H1 (cell line): ENCODE measurements around the gene SIMC1. TPM values are rescaled to one million over a fixed set of nuclear protein-coding genes. Genes with fewer than 3 reads are reported as not detected.
"Not testable (repeated sequence)": the region's sequence is repeated elsewhere in the genome, so short reads cannot be mapped to it uniquely, and the experiment has no call there.

Experiments
- CTCF ChIA-PET: fragments of 300-600 bp; sonication (Branson Sonifier 250); formaldehyde crosslinking; loops from one replicate; lab custom pipeline; 2021; ENCODE audit not compliant: partially characterized antibody; lab: Charles Lee
- POLR2A ChIA-PET: fragments of 300-600 bp; sonication (Branson Sonifier 250); formaldehyde crosslinking; loops from one replicate; lab custom pipeline; 2021; ENCODE audit warnings: inconsistent platforms; ENCODE audit not compliant: partially characterized antibody; lab: Charles Lee
- DNase-seq, 2 experiments: peaks; one replicate each; pipeline versions ENCODE4 v3.0.0 to v3.0.0-alpha.2; 2010 to 2022; ENCODE audit warnings: low spot score in 2 of 2, low read depth in 1 of 2, mixed read lengths in 1 of 2
- FAIRE-seq: peaks from 2 replicates; lab custom pipeline; 2011; peaks lifted over from hg19 to GRCh38; lab: Jason Lieb, UNC
- H2AFZ ChIP-seq: 2 replicates; pipeline ENCODE4 v1.8.1; 2012; ENCODE audit warnings: low read length, inconsistent platforms
- H2AK5ac ChIP-seq: 2 replicates; pipeline ENCODE4 v1.6.1; 2013; ENCODE audit warnings: low read depth, low read length
- H2BK120ac ChIP-seq: replicated peaks from 2 replicates; pipeline ENCODE3; 2013; ENCODE audit warnings: low read depth, low read length, inconsistent platforms
- H2BK12ac ChIP-seq: 2 replicates; pipeline ENCODE4 v1.6.1; 2013; ENCODE audit warnings: low read depth, low read length
- H2BK15ac ChIP-seq: 2 replicates; pipeline ENCODE4 v1.6.1; 2013; ENCODE audit warnings: low read length
- H2BK20ac ChIP-seq: 2 replicates; pipeline ENCODE4 v1.6.1; 2013; ENCODE audit warnings: low read length
- H2BK5ac ChIP-seq: 2 replicates; pipeline ENCODE4 v1.6.1; 2013; ENCODE audit warnings: low read depth, low read length
- H3K14ac ChIP-seq: 2 replicates; pipeline ENCODE4 v1.6.1; 2013; ENCODE audit warnings: inconsistent platforms; ENCODE audit not compliant: insufficient read length
- H3K18ac ChIP-seq: 2 replicates; pipeline ENCODE4 v1.6.1; 2013; ENCODE audit warnings: low read length; ENCODE audit errors: extremely low read depth
- H3K23ac ChIP-seq: 2 replicates; pipeline ENCODE4 v1.6.1; 2013; ENCODE audit warnings: inconsistent platforms; ENCODE audit not compliant: insufficient read length
- H3K23me2 ChIP-seq: 2 replicates; pipeline ENCODE4 v1.6.1; 2013; ENCODE audit warnings: low read depth, low read length
- H3K27ac ChIP-seq: 2 replicates; pipeline ENCODE4 v1.6.1; 2011; ENCODE audit warnings: low read depth, low read length, inconsistent platforms
- H3K27me3 ChIP-seq, 4 experiments: replicated peaks in 1 of 4; 1 replicate in 1 of 4; 2 replicates in 3 of 4; pipeline versions ENCODE4 v1.6.1 to v1.8.1; 2011 to 2013; ENCODE audit warnings: low read length in 3 of 4, mild to moderate bottlenecking in 3 of 4, inconsistent platforms in 2 of 4, mixed read lengths in 2 of 4, moderate library complexity in 1 of 4; ENCODE audit not compliant: control insufficient read depth in 3 of 4, insufficient read depth in 3 of 4; ENCODE audit errors: extremely low read depth in 1 of 4
- H3K36me3 ChIP-seq, 4 experiments: 2 replicates each; pipeline versions ENCODE4 v1.6.1 to v1.8.1; 2011 to 2013; ENCODE audit warnings: mild to moderate bottlenecking in 4 of 4, low read length in 3 of 4, moderate library complexity in 2 of 4, control low read depth in 1 of 4, inconsistent platforms in 1 of 4; ENCODE audit not compliant: insufficient read depth in 4 of 4, control insufficient read depth in 2 of 4
- H3K4ac ChIP-seq: replicated peaks from 2 replicates; pipeline ENCODE3; 2013; ENCODE audit warnings: low read length, low read depth, mixed read lengths, inconsistent platforms; ENCODE audit not compliant: insufficient read length
- H3K4me1 ChIP-seq, 4 experiments: replicated peaks in 1 of 4; 1 replicate in 1 of 4; 2 replicates in 3 of 4; pipeline versions ENCODE4 v1.6.1 to v1.8.1; 2011 to 2013; ENCODE audit warnings: low read length in 3 of 4, inconsistent platforms in 2 of 4, mixed read lengths in 1 of 4; ENCODE audit not compliant: insufficient read depth in 4 of 4, control insufficient read depth in 3 of 4
- H3K4me2 ChIP-seq, 2 experiments: 2 replicates each; pipeline versions ENCODE4 v1.6.1 to v1.8.1; 2011 to 2013; ENCODE audit warnings: low read depth in 2 of 2, low read length in 2 of 2, control low read depth in 1 of 2, inconsistent platforms in 1 of 2, mild to moderate bottlenecking in 1 of 2; ENCODE audit not compliant: insufficient read depth in 1 of 2
- H3K4me3 ChIP-seq, 4 experiments: fragments of 200-600, 300-600 bp in 1 of 4; sonication (generic), shearing (Covaris generic), sonication (Bioruptor Twin) in 1 of 4; 2 replicates each; pipeline versions ENCODE4 v1.5.1 to v1.8.1; 2011 to 2016; ENCODE audit warnings: low read length in 4 of 4, low read depth in 3 of 4, control low read depth in 2 of 4, inconsistent platforms in 2 of 4, mild to moderate bottlenecking in 2 of 4, mixed read lengths in 1 of 4, moderate library complexity in 1 of 4; ENCODE audit not compliant: insufficient read depth in 2 of 4; ENCODE audit errors: extremely low read depth in 1 of 4
- H3K56ac ChIP-seq: replicated peaks from 2 replicates; pipeline ENCODE3; 2013; ENCODE audit warnings: low read depth, mild to moderate bottlenecking, mixed read lengths, low read length, inconsistent platforms; ENCODE audit not compliant: insufficient read length
- H3K79me1 ChIP-seq: 2 replicates; pipeline ENCODE4 v1.6.1; 2013; ENCODE audit warnings: low read depth, low read length, control low read depth
- H3K79me2 ChIP-seq, 2 experiments: 2 replicates each; pipeline versions ENCODE4 v1.6.1 to v1.8.1; 2012 to 2013; ENCODE audit warnings: low read length in 2 of 2, mild to moderate bottlenecking in 2 of 2, inconsistent platforms in 1 of 2; ENCODE audit not compliant: insufficient read depth in 2 of 2, control insufficient read depth in 1 of 2
- H3K9ac ChIP-seq, 4 experiments: replicated peaks in 1 of 4; 1 replicate in 1 of 4; 2 replicates in 3 of 4; pipeline versions ENCODE4 v1.6.1 to v1.8.1; 2011 to 2013; ENCODE audit warnings: low read depth in 3 of 4, low read length in 3 of 4, control low read depth in 2 of 4, mild to moderate bottlenecking in 2 of 4, moderate library complexity in 2 of 4, inconsistent platforms in 1 of 4; ENCODE audit errors: extremely low read depth in 1 of 4
- H3K9me3 ChIP-seq, 2 experiments: 2 replicates each; pipeline versions ENCODE4 v1.6.1 to v1.8.1; 2012 to 2013; ENCODE audit warnings: mild to moderate bottlenecking in 2 of 2, moderate library complexity in 2 of 2, control low read depth in 1 of 2, inconsistent platforms in 1 of 2, low read depth in 1 of 2, low read length in 1 of 2, mixed read lengths in 1 of 2; ENCODE audit not compliant: insufficient read depth in 2 of 2
- H4K20me1 ChIP-seq, 2 experiments: replicated peaks in 1 of 2; 2 replicates each; pipeline versions ENCODE3 to v1.8.1; 2011 to 2013; ENCODE audit warnings: inconsistent platforms in 2 of 2, low read length in 2 of 2, mild to moderate bottlenecking in 1 of 2; ENCODE audit not compliant: insufficient read depth in 2 of 2, control insufficient read depth in 1 of 2
- H4K5ac ChIP-seq: 2 replicates; pipeline ENCODE4 v1.6.1; 2013; ENCODE audit warnings: low read length, low read depth, mixed read lengths, inconsistent platforms; ENCODE audit not compliant: insufficient read length
- H4K8ac ChIP-seq: 2 replicates; pipeline ENCODE4 v1.8.0; 2013; ENCODE audit warnings: mild to moderate bottlenecking, moderate library complexity, low read length, inconsistent platforms; ENCODE audit not compliant: insufficient read depth; ENCODE audit errors: extremely low read depth
- H4K91ac ChIP-seq: replicated peaks from 2 replicates; pipeline ENCODE3; 2013; ENCODE audit warnings: low read length, mixed read lengths, inconsistent platforms; ENCODE audit not compliant: insufficient read length
- WGBS, 2 experiments: shearing (Covaris generic) in 1 of 2; methylation state at CpG; one replicate each; pipeline versions ENCODE4 v1.1.6 to v1.1.7; 2013 to 2015; ENCODE audit warnings: low lambda C conversion rate in 2 of 2, mixed read lengths in 2 of 2, inconsistent platforms in 1 of 2, low coverage in 1 of 2, missing lambda C conversion rate in 1 of 2; ENCODE audit not compliant: insufficient replicate concordance in 2 of 2, insufficient coverage in 1 of 2, insufficient read length in 1 of 2; ENCODE audit errors: extremely low coverage in 1 of 2, missing lambda C conversion rate in 1 of 2; 5-methylcytosine and 5-hydroxymethylcytosine counted together
- polyA plus RNA-seq, 7 experiments: library from polyadenylated mRNA; depleted of rRNA in 3 of 7; stranded (reverse) in 5 of 7; unstranded in 2 of 7; fragments of >200 nt in 5 of 7; fragments of 200-250 nt in 2 of 7; gene quantifications; 1 replicate in 5 of 7; 2 replicates in 1 of 7; 4 replicates in 1 of 7; pipeline versions ENCODE4 v1.2.1 to v1.2.3, GENCODE V29; 2011 to 2013; ENCODE audit warnings: missing spikeins in 2 of 7, mixed read lengths in 2 of 7
- total RNA-seq: library from RNA; stranded (reverse); fragmentation: NEBNext Ultra II Directional; extraction: Animal tissue kit (Norgen Biotek cat#: 25700); gene quantifications from 2 replicates; pipeline ENCODE4 v1.2.1, GENCODE V29; 2021

The SIMC1 gene
- total and polyA plus RNA-seq, 2 of the 8 experiments (the other 6 are each of a cell fraction or from before 2014, with no cell fraction given), result 12.3 to 21.2 TPM

GRCh38 chr5:176254066-176254393, 15.8 kb downstream of the SIMC1 start:
- WGBS, 2 experiments, result 80% methylated on average over 1 of the region's 2 CpGs; no CpG with 5 or more reads in 1 of the 2 experiments
- POLR2A ChIA-PET, H4K91ac ChIP-seq, H3K23ac ChIP-seq, H2AFZ ChIP-seq, H2AK5ac ChIP-seq, H2BK15ac ChIP-seq, H3K4ac ChIP-seq, H3K36me3 ChIP-seq, H3K27me3 ChIP-seq, H2BK12ac ChIP-seq, H4K8ac ChIP-seq, H3K18ac ChIP-seq, H3K27ac ChIP-seq, H3K23me2 ChIP-seq, H3K14ac ChIP-seq, DNase-seq, H4K20me1 ChIP-seq, H3K4me3 ChIP-seq, FAIRE-seq, H2BK20ac ChIP-seq, H3K4me1 ChIP-seq, H3K9ac ChIP-seq, CTCF ChIA-PET, H3K79me1 ChIP-seq, H4K5ac ChIP-seq, H3K9me3 ChIP-seq, H3K56ac ChIP-seq, H3K4me2 ChIP-seq, H3K79me2 ChIP-seq, H2BK120ac ChIP-seq, H2BK5ac ChIP-seq: not testable (repeated sequence)

- H3K56ac ChIP-seq, H3K23ac ChIP-seq, H3K27ac ChIP-seq, H4K20me1 ChIP-seq, DNase-seq, H3K4me3 ChIP-seq, H2BK15ac ChIP-seq, H3K4me2 ChIP-seq, H3K18ac ChIP-seq, H3K9ac ChIP-seq, H3K4me1 ChIP-seq, H3K36me3 ChIP-seq, H2AK5ac ChIP-seq, H3K14ac ChIP-seq, H2BK12ac ChIP-seq, H3K23me2 ChIP-seq, H3K27me3 ChIP-seq, H4K5ac ChIP-seq, H3K4ac ChIP-seq, H2BK120ac ChIP-seq, H2BK20ac ChIP-seq, FAIRE-seq, H3K79me1 ChIP-seq, H4K8ac ChIP-seq, POLR2A ChIA-PET, H3K79me2 ChIP-seq, H2AFZ ChIP-seq, H2BK5ac ChIP-seq, H3K9me3 ChIP-seq, H4K91ac ChIP-seq: not testable (repeated sequence)
- WGBS, 2 experiments, result 87% methylated on average over 4 of the region's 5 CpGs; no CpG with 5 or more reads in 1 of the 2 experiments
- CTCF ChIA-PET, result interaction anchor here (1.0 kb wide), 1 partner anchor 97 kb away, joined by 4 read pairs; no protein-coding TSS in a partner anchor
These were observed 19.8 kb downstream of the SIMC1 start for GRCh38 chr5:176257871-176258505.
